GM19467 (cell line): ENCODE data around the gene PDXDC1.
"Not testable (repeated sequence)": the region's sequence is repeated elsewhere in the genome, so short reads cannot be mapped to it uniquely, and the experiment has no call there.

Experiments
- ATAC-seq: cut with Tn5 transposase; IDR thresholded peaks from one replicate; pipeline ENCODE4 v1.9.1; 2021; ENCODE audit warnings: mild to moderate bottlenecking, moderate library complexity; ENCODE audit not compliant: unreplicated experiment

PDXDC1 gene

GRCh38 chr16:15035163-15035729 lies 60.4 kb downstream of the PDXDC1 start:
- ATAC-seq = no peak

DNA sequence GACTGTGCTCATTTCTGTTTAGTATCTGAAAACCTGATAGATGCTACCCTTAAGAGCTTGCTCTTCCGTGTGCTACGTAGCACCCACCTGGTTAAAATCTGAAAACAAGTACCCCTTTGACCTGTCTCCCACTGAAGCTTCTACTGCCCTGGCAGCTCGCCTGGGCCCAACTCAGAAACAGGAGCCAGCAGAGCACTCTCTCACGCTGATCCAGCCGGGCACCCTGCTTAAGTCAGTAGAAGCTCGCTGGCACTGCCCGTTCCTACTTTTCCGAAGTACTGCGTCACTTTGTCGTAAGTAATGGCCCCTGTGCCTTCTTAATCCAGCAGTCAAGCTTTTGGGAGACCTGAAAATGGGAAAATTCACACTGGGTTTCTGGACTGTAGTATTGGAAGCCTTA lies 62.2 kb downstream of the PDXDC1 start:
- no peak for ATAC-seq

DNA sequence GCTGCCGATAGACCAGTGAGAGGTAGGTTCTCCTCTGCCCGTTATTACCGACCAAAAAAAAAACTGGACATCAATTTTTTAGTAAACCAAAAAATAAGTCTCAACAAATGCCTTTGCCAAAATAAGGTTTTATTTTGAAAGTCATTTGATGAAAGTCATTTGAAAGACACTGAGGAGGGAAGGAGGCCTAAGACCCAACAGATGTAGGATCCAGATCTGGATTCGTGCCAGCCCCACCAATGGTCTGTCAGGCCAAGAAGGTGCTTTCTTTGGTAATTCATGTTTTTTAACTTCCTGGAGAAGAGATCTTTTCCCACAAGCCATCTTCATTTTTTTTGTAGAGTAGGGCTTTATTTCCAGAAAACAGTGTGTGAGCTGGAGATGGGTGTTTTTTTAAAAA lies 62.9 kb downstream of the PDXDC1 start:
- ATAC-seq = no peak

DNA sequence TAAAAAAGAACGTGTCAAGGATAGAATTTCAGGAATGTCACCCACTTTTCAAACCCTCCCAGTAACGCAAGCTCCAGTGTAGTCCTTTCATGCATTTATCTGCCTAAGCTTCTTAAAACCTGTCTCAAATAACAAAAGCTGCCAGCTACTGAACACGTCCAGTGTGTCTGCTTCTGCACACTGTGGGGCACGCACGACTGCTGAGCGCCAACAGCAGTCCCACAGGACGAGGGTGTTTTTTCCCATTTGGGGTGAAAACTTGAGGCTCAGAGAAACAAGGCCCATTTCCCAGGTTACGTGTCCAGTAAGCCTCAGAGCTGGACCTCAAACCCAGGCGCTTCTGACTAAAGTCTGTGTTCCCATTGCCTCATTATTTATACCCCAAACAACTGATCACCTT lies 63.9 kb downstream of the PDXDC1 start:
- ATAC-seq = no peak

- ATAC-seq = no peak
Measured at GRCh38 chr16:15041271-15042004, 66.6 kb downstream of the PDXDC1 start.

DNA sequence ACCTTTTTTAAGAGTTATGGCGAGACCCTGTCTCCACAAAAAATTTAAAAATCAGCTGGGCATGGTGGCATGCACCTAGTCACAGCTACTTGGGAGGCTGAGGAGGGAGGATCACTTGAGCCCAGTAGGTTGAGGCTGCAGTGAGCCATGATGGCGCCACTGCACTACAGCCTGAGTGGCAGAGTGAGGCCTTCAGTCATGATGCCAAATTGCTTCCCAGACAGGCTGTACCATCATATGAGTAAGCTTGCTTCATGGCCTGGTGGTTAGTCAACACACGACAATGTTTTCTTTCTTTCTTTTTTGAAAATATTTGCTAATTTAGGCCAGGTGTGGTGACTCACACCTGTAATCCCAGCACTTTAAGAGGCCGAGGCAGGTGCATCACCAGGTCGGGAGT lies 68.5 kb downstream of the PDXDC1 start:
- no peak for ATAC-seq

- no peak for ATAC-seq
Measured at GRCh38 chr16:15044286-15044685, 69.5 kb downstream of the PDXDC1 start.

GRCh38 chr16:15045270-15045669 lies 70.4 kb downstream of the PDXDC1 start:
- ATAC-seq = not testable (repeated sequence)

GRCh38 chr16:15046692-15047376 lies 72.0 kb downstream of the PDXDC1 start:
- no peak for ATAC-seq

DNA sequence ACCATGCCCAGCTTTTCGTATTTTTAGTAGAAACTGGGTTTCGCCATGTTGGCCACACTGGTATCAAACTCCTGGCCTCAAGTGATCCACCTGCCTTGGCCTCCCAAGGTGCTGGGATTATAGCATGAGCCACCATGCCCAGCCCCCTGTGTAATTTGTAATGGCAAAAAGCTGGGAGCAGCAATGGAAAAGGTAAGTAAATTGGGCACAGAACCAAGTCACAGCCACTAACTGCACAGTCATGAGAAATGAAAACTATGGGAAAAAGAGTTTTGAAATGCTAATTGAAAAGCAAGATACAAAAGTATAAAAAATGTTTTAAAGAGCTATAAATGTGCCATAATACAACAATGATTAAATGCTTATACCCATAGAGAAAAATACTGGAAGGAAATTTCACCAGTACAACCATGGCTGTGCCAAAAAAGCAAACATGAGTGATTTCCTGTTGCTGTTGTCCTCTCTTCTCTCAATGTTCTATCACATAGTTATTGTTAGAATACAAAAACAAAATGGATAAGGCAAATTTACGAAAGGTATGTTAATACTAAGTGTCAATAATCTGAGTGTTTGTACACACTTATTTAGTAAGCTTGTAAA lies 74.9 kb downstream of the PDXDC1 start:
- no peak for ATAC-seq

GRCh38 chr16:15050440-15050839 lies 75.6 kb downstream of the PDXDC1 start:
- ATAC-seq = not testable (repeated sequence)

GRCh38 chr16:15051387-15051951 lies 76.6 kb downstream of the PDXDC1 start:
- ATAC-seq = no peak

DNA sequence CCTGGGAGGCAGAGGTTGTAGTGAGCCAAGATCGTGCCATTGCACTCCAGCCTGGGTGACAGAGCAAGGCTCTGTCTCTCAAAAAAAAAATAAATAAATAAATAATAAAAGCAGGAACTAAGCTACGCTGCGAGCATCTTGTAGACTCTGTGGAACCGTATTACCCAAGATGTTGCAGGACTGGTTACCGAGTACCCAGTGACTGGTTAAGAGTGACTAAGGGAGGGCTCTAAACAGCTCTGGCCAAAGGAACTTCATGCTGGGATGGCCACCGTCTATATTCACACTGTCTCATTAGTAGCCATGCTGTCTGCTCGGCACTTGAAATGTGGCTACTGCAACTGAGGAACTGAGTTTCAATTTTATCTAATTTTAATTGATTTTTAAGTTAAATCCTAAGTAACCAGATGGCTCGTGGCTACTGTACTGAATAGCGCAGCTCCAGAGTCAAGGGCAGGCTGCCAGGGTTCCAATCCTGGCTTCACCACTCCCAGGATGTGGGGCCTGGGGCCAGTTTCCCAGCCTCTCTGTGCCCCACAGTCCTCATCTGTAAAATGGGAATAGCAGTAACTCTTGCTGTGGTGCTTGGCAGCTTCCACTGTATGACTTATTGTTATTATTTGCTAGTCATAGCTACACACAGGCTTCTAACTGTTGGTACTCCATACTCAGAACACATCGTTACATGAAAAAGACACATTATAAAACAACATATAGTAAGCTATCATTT lies 78.1 kb downstream of the PDXDC1 start:
- ATAC-seq = no peak

GRCh38 chr16:15053904-15054303 lies 79.1 kb downstream of the PDXDC1 start:
- ATAC-seq = no peak

GRCh38 chr16:15054357-15055140 lies 79.7 kb downstream of the PDXDC1 start:
- ATAC-seq = no peak

- peak; percentile 46 for ATAC-seq
Measured at GRCh38 chr16:15055141-15056053, 80.6 kb downstream of the PDXDC1 start.

DNA sequence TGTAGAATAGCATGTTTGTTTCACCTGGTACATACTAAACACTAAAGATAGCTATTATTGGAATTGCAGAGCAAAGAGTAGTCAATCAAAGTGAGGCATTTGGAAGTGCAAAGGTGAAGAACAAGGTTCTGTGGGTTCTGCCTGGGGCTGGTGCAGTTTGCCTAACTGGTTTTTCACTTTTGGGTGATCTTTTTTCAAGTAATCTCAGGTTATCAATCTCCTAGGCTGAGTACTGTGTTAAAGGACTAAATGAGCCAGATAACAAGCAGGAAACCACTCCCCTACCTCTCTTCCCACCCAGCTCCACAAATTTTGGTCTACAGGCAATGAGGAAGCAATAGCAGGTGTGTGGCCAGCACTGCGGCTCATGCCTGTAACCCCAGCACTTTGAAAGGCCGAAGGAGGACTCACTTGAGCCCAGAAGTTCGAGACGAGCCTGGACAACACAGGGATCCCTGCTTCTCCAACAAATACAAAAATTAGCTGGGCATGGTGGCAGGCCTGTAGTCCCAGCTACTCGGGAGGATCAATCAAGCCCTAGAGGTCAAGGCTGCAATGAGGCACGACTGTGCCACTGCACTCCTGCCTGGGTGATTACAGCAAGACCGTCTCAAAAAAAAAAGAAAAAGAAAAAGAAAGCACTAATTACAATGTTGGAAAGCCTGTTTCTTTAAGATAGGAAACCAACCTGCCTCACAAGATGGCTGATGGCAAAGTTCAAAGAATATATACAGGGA lies 83.0 kb downstream of the PDXDC1 start:
- no peak for ATAC-seq

DNA sequence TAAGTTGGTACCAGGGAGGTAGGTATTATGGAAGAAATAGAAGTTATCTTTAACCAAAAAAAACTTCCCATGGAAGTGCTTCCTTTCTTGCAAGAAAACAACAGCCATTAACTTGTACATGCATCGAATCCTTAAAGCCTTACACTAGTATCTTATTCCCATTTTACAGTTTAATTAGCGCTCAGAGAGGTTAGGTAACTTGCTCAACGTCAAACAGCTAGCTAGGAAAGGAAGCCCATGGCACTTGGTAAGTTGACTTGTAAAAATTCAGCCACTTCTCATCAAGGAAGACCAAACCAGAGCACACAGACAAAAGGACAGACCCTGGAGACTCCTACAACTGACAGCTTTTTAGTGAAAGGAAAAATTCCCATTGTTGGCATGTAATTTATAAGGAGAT lies 84.5 kb downstream of the PDXDC1 start:
- no peak for ATAC-seq
